GM19372 (cell line): ENCODE measurements around the gene GAS2L1.

Experiments
- ATAC-seq: cut with Tn5 transposase; IDR thresholded peaks from one replicate; pipeline ENCODE4 v1.9.1; 2021; ENCODE audit warnings: mild to moderate bottlenecking, low read depth, moderate library complexity; ENCODE audit not compliant: unreplicated experiment

The GAS2L1 gene

GRCh38 chr22:29308148-29308790, 1.8 kb downstream of the GAS2L1 start:
- no peak for ATAC-seq

GRCh38 chr22:29308791-29309262, 2.4 kb downstream of the GAS2L1 start:
- ATAC-seq, result no peak

GRCh38 chr22:29309332-29310064, 3.0 kb downstream of the GAS2L1 start:
- ATAC-seq, result no peak

- no peak for ATAC-seq
Measured at GRCh38 chr22:29310065-29310862, 3.8 kb downstream of the GAS2L1 start.

DNA sequence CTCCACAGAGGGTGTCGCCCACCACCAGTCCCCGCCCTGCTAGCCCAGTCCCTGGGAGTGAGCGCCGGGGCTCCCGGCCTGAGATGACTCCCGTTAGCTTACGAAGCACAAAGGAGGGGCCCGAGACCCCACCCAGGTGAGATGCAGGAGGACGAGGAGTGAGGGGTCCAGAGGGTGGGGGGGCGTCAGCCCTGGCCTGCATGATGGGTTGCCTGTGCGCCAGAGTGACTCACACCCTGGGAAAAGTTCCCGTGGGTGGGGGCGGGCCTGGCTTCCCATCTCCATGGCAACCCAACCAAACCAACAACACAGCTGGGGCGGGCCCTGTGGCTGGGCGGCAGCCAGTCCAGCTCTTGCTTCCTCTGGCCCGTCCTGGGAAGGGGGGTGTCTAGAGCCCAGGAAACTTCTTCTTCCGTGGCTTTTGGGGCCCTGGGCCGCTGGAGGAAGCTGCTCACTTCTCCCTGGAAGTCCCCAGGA, 4.5 kb downstream of the GAS2L1 start:
- ATAC-seq, result no peak

- ATAC-seq, result no peak
Measured at GRCh38 chr22:29311464-29312217, 5.2 kb downstream of the GAS2L1 start.

DNA sequence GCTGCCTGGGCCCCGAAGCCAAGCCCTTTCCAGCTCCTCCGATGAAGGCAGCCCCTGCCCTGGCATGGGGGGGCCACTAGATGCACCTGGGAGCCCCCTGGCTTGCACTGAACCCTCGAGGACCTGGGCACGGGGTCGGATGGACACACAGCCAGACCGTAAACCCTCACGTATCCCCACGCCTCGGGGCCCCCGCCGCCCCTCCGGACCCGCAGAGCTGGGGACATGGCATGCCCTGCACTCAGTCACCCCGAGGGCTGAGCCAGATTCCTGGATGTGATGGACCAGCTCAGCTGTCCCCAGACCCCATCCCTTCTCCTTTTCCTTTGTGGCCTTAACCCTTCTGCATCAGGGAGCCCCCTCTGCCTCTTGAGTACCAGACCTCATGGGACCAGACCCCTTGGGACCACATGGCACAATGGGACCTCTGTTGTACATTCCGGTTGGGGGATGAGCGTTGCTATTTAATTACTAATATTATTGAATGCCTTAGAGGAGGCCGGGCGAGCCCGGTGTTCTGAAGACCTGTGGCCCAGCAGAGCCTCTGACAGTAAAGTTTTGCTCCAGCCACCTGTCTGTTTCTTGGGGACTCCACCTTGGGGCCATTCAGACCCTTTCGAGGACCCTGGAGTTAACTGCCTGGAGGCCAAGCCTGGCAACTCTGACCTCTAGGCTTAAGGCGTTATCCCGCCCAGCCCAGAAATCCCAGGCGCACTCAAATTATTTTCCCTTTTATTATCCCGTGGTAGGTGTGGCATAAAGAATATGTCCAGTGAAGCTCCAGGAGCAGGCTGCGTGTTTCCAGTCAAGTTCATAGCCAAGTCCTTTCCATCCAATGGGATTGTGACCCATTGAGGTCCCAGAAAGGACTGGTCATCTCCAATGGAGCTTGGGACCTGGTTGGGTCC, 6.0 kb downstream of the GAS2L1 start:
- ATAC-seq, result no peak

GRCh38 chr22:29313126-29313575, 6.7 kb downstream of the GAS2L1 start:
- ATAC-seq, result no peak

GRCh38 chr22:29313576-29314466, 7.4 kb downstream of the GAS2L1 start:
- ATAC-seq, result no peak

GRCh38 chr22:29314537-29315285, 8.3 kb downstream of the GAS2L1 start:
- no peak for ATAC-seq

- no peak for ATAC-seq
Measured at GRCh38 chr22:29315286-29316140, 9.1 kb downstream of the GAS2L1 start, which contains the start of gene RASL10A. Gene RASL10A (minus strand): TSS chr22:29315697. CDS start chr22:29315246, 451 bp downstream.

GRCh38 chr22:29316141-29316828, 9.8 kb downstream of the GAS2L1 start:
- no peak for ATAC-seq

GRCh38 chr22:29317827-29318454, 11.5 kb downstream of the GAS2L1 start:
- ATAC-seq, result no peak

DNA sequence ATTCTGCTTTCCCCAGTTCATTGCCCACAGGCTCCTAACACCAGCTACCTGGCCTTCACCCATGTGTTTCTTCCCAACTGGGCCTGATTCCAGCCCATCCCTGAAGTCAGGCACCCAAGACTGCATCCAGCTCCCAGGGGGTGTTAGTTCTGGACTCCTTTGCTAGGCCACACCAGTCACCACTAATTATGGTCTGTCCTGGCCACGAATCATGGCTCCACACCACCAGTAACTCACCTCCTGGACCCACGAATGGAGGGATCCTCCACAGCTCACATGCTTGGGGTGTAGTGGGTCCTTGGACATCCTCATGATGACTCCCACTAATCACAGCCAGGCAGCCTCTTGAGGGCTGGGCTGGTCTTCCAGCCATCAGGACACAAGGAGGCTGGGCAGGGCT, 12.6 kb downstream of the GAS2L1 start:
- ATAC-seq, result no peak

- no peak for ATAC-seq
Measured at GRCh38 chr22:29320546-29320945, 14.1 kb downstream of the GAS2L1 start.

DNA sequence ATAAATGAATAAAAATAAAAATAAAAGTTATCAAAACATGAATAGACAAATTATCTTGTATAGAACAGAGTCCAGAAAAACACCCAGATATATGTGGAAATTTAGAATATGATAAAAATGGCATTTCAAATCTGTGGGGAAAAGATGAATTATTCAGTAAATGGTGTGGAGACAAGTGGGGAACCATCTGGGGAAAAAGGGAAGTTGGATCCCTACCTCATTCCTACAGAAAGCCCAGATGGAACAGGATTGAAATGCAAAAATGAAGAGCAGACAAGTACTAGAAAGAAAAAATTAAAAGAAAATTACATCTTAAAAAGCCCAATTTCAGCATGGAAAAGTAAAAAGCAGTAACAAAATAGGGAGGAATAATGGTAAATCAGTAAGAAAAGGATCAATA, 17.2 kb downstream of the GAS2L1 start:
- no peak for ATAC-seq
